BJ (cell line): ENCODE data around the gene PEPD. TPM values are rescaled to one million over a fixed set of nuclear protein-coding genes. Genes with fewer than 3 reads are reported as not detected.

Experiments used
- CTCF ChIA-PET: fragments of 350-600 bp; formaldehyde crosslinking; extraction: SDS; loops from one replicate; lab custom pipeline; 2021; ENCODE audit warnings: antibody characterized with exemption, inconsistent platforms; lab: Yijun Ruan, JAX
- POLR2A ChIA-PET: fragments of 300-600 bp; sonication (Branson Sonifier 250); formaldehyde crosslinking; extraction: SDS; loops from one replicate; lab custom pipeline; 2021; ENCODE audit warnings: antibody characterized with exemption; lab: Charles Lee
- DNase-seq: peaks from one replicate; pipeline ENCODE4 v3.0.0-alpha.2; 2011; ENCODE audit warnings: low read depth
- H3K27me3 ChIP-seq: 2 replicates; pipeline ENCODE4 v1.6.0; 2011; ENCODE audit warnings: low read length; ENCODE audit not compliant: control insufficient read depth, insufficient read depth
- H3K36me3 ChIP-seq: 2 replicates; pipeline ENCODE4 v1.5.1; 2011; ENCODE audit warnings: low read length; ENCODE audit not compliant: control insufficient read depth, insufficient read depth
- H3K4me3 ChIP-seq: 2 replicates; pipeline ENCODE4 v1.5.1; 2011; ENCODE audit warnings: low read depth, mild to moderate bottlenecking, control low read depth, low read length
- CTCF ChIP-seq: IDR thresholded peaks from 2 replicates; pipeline ENCODE4 v1.5.1; 2011; ENCODE audit warnings: low read depth, mild to moderate bottlenecking, control low read depth, inconsistent platforms, low read length, moderate library complexity; ENCODE audit not compliant: insufficient read depth
- polyA plus RNA-seq: library from polyadenylated mRNA; depleted of rRNA; stranded (reverse); fragments of >200 nt; gene quantifications from 2 replicates; pipeline ENCODE4 v1.2.3, GENCODE V29; 2011

PEPD gene
- polyA plus RNA-seq, 1 experiment = 97.6 TPM

DNA sequence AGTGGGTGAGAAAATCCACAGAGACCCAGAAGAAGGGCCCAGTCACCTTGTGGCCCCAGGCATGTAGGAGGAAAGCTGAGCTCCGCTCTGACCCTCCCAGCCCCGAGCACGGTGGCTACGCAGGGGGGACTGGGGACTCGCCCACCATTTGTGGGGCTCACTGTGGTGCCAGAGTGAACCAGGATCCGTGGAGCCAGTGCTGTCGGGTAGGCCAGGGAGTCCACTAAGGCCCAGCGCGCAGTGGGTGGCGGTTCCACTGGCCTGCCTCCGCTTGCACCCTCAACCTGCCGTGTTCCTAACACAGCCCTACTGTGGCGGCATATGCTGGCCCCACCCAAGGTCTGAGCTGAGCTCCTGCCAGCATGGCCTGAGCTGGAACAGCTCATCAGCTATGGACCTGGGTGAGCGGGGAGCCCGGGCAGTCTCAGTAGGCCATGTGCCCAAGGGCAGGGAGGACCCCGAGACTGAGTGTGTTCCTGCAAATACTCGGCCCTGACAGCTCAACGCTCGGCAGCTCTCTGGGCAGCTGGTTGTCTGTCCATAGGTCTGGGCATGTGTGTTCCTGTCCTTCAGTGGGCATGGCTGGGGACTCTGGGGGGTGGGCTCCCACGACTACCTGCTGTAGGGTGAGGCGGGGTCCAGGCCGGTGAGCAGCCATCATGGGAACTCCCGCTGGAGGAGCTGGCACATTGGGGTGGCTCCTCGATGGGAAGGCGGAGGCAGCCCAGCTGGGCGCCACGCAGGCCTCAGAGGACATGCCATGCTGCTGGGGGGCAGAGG is 111.5 kb downstream of the PEPD start:
- Histone ChIP-seq H3K4me3 (no peak overlapping the region), H3K36me3 (0 out of 2 replicates have a peak, but pooled peaks cover 2% of the 10 kb centered on the region), H3K27me3 (no peaks in the 10 kb centered on the region)
- no peak for TF ChIP-seq CTCF
- CTCF ChIA-PET = interaction anchor here (0.5 to 19.0 kb wide), 5 partner anchors 21 to 368 kb away, joined by 3 to 405 read pairs (median 6); no protein-coding TSS in a partner anchor
- DNase-seq = no peak
- POLR2A ChIA-PET = no interaction called here

DNA sequence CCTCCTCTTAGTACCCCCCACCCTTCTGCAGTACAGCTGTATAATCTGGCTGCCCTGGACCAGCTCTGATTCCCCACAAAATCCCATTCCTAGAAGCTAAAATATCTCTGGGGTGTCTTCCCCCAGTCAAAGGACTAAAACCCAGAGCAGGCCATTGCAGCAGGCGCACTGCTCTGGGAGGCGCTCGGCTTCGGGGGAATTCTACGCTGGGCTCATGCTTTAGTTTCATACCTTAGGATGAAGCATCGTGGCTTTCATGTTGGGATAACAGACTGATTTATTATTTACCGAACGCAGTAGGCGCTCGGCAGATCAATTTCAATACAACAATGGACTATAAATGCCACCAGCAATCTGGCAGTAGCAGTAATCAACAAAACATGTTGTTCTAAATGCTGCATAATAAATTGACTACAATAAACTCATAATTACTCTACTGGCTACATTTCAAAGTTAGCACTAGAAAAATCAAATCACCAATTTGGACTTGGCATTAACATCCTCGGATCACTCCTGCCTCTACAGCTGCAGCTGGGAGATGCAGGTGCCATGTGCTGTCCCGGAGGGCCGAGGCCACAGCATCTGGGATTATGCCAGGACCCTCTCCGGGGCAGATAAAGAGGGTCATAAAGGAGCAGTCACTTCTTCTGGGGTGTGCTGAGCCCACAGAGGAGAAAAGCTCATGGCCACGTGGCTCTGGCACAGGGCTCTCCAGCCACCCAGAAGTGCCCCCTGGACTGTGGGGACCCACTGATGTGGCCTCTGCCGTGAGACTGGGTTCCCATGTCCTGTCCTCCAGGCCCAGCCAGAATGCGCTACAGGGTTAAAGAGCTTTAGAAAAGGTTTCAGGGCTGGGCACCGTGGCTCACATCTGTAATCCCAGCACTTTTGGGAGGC is 112.8 kb downstream of the PEPD start:
- CTCF ChIA-PET = interaction anchor here (1.1 to 19.0 kb wide), 8 partner anchors 7 to 369 kb away, joined by 3 to 405 read pairs (median 10); no protein-coding TSS in a partner anchor
- H3K4me3 ChIP-seq = no peak overlapping the region
- POLR2A ChIA-PET = no interaction called here
- 0 out of 2 replicates have a peak, but pooled peaks cover 2% of the 10 kb centered on the region for H3K36me3 ChIP-seq
- H3K27me3 ChIP-seq = no peaks in the 10 kb centered on the region
- no peak for TF ChIP-seq CTCF
- no peak for DNase-seq

DNA sequence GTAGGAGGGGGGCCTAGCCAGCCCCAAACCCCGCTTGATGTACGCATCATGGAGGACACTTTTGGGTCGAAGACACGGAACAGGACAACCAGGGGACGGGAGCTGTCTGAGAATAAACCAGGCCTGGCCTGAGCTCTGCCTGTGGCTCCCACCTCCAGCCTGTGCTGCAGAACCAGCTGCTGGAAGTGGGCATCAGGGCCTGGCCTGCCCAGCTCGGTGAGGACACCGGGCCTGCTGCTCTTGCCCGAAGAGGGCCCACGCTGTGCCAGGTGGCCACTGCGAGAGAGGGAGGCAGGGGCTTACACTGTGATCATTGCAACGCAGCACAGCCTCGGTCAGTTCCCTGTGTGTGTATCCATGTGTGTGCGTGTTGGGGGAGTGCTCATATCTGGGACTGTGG is 113.5 kb downstream of the PEPD start:
- H3K4me3 ChIP-seq = no peak overlapping the region
- TF ChIP-seq CTCF = no peak
- no peaks in the 10 kb centered on the region for H3K27me3 ChIP-seq
- ChIA-PET POLR2A (no interaction called here), CTCF (interaction anchor here (1.1 to 19.0 kb wide), 7 partner anchors 8 to 370 kb away, joined by 3 to 405 read pairs (median 17); no protein-coding TSS in a partner anchor)
- 0 out of 2 replicates have a peak, but pooled peaks cover 2% of the 10 kb centered on the region for H3K36me3 ChIP-seq
- DNase-seq = no peak

- no peaks in the 10 kb centered on the region for H3K27me3 ChIP-seq
- DNase-seq = no peak
- H3K4me3 ChIP-seq = no peak overlapping the region
- ChIA-PET CTCF (interaction anchor here (1.0 to 19.0 kb wide), 9 partner anchors 8 to 376 kb away, joined by 3 to 405 read pairs (median 4); no protein-coding TSS in a partner anchor), POLR2A (no interaction called here)
- H3K36me3 ChIP-seq = 0 out of 2 replicates have a peak, but pooled peaks cover 2% of the 10 kb centered on the region
- no peak for TF ChIP-seq CTCF
Observed at GRCh38 chr19:33407716-33408115, 113.9 kb downstream of the PEPD start.
